G401 (cell line): ENCODE results near the gene PIK3R4. TPM values are rescaled to one million over a fixed set of nuclear protein-coding genes. Genes with fewer than 3 reads are reported as not detected.

Source experiments
- DNase-seq: peaks from one replicate; pipeline ENCODE4 v3.0.0-alpha.2; 2015; ENCODE audit warnings: low spot score
- in situ Hi-C: cut with HindIII; loops from 2 replicates; pipeline ENCODE4 v1.10.0; 2016; ENCODE audit warnings: low sequenced_read_pairs, mixed read lengths
- total RNA-seq: library from RNA; depleted of rRNA; stranded (reverse); fragments of >200 nt; shearing (Covaris generic); gene quantifications from 2 replicates; pipeline ENCODE4 v1.2.3, GENCODE V29; 2014

The PIK3R4 gene
- total RNA-seq, 1 experiment from 2014 or later, result 30.3 TPM

DNA sequence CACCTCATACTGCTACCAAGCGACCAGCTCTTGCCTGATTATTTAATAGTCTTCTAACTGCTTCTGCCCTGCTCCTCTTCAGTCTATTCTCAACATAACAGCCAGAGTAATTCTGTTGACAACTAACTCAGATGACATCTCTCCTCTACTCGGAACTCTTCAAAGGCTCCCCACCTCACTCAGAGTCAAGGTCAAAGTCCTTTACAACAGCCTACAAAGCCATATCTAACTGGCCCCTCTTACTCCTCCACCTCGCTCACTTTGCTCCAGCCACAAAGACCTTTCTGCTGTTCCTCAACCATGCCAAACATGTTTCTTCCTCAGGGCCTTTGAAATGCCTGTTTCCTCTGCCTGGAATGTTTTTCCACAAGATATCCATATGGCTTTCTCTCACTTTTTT lies 43.6 kb downstream of the PIK3R4 start:
- in situ Hi-C loops, result no loop called here
- no peak for DNase-seq

DNA sequence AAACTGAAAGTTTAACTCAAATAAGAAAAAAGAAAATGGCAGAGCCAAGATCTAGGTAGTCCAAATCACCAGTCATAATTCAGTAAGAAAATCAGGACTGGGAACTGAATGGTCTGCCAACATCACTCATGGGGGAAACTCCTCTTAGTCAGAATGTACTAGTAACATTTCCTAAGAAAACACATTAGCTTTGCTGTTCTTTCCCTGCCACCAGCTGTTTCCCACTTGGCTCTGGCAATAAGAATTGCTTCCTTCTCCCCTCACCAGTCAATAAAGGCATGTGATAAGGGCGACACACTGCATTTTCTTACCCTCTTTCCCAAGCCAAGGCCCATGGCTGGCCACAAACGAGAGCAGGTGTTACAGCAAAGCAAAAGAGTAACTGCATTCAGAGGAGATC lies 46.1 kb downstream of the PIK3R4 start:
- in situ Hi-C loops, result no loop called here
- no peak for DNase-seq

DNA sequence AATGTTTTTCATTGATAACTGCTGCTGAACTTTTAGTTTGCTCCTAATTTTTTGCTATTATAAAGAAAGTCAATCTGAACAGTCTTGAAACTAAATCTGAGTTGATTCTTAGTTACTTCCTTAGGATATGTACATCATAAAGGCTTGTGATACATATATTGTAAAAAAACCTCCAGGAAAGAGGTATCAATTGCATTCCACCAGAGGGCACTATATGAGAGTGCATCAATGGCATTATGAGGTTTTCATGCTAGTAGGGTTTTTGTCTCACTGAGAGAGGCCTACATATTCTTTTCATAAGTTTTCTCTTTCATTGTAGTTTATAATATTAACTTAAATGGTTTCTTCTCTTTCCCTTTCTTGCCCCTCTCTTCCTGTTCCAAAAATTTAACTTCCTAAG lies 46.9 kb downstream of the PIK3R4 start:
- peak; percentile 3 for DNase-seq
- in situ Hi-C loops, result no loop called here

DNA sequence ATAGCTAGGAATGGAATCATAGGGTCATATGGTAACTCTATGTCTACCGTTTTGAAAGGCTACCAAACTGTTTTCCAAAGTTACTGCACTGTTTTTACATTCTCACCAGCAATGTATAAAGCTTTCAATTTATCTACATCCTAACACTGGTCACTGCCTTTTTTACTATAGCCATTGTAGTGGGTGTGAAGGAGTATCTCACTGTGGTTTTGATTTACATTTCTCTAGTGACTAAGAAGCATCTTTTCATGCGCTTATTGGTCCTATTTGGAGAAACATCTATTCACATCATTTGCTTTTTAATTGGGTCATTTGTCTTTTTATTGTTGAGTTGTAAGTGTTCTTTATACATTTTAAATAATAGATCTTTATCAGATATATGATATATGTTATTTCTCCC lies 53.3 kb downstream of the PIK3R4 start:
- in situ Hi-C loops, result no loop called here
- DNase-seq, result no peak

DNA sequence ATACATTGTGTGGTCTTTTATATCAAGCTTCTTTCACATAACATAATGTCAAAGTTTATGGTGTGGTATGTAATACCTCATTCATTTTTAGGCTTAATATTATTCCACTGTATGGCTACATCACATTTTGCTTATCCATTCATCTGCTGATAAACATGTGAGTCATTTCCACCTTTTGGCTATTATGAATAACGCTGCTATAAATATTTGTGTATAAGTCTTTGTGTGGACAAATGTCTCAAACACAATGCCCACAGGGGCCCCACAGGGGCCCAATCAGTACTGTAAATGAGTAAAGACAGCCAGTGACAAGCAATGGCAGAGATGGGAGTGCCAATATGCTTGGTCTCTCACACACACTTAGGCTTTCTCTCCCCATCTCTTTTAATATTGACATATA lies 54.2 kb downstream of the PIK3R4 start:
- in situ Hi-C loops, result no loop called here

DNA sequence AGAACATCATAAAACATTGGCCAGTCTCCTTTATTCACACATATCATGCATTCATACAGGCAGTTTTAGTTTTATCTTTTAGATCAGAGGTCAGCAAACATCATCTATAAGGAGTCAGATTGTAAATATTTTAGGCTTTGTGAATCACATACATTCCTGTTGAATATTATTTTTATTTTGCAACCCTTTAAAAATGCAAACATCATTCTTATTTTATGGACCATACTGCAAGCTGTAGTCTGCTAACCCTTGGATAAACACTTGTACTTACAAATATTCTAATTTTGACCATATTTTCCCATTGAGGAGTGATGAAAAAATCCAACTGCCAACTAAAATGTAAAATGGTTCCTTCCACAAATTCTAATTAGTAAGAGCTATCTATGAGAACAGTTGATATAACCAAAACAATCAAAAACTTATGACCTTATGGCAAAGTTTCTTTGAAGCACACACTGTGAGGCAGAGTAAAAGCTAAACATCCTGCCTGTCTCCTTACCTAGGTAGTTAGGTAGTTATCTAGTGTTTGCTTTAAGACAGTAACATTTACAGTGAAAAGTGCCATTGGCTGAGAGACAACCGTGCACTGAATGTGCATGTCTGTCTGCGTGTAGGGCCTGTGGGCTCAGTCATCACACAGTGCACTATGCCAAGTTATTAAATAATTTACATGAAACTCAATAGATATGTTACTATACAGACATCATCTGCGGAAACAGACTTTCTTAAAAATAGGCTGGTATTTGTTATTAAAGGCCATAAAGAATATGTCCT lies 57.7 kb downstream of the PIK3R4 start:
- in situ Hi-C loops, result no loop called here
- no peak for DNase-seq

More for the DNA sequence above, 54.2 kb downstream of the PIK3R4 start:
- DNase-seq, result no peak

DNA sequence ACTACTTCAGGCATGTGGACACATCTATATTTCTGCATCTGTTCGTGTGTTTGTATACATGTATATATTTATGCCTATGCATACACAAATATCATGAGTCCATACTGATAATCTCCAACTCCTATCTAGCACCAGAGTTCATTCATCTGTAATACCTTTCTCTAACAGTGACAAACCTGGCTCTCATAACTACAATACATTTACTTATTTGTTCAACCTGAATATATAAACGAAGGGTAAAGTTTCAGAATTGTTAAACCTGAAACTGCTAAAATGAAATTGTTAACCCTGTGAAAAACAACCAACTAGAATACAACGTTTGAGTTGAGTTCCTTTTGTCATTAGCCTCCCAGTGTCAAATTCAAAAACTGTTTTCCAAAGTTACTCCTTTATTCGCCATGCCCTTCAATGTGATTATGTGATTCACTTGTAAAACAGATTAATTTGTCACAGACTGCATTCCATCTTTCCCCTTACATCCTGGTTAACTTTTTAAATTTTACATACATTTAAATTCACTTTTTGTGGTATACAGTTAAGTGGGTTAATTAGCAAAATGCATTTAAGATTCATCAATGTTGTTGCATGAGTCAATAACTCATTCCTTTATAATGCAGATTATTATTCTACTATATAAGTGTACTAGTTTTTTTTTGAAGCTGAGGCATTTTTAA lies 58.5 kb downstream of the PIK3R4 start:
- in situ Hi-C loops, result no loop called here
- DNase-seq, result no peak

DNA sequence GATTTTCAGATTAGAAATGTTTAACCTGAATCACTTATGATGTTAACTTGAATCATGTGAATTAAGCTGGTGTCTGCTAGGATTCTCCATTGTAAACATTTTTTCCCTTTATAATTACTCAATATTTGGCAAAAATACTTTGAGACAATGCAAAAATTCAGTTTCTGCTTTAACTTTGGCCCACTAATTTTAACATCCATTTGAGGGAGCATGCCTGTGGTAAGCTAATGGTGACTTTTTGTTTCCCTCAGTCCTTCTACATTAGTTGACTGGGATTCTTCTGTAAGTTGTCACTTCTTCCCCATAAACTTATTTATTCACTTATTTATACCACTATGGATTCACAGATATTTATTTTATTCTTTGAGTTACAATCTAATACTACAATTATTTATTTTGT lies 59.3 kb downstream of the PIK3R4 start:
- DNase-seq, result no peak
- in situ Hi-C loops, result no loop called here

DNA sequence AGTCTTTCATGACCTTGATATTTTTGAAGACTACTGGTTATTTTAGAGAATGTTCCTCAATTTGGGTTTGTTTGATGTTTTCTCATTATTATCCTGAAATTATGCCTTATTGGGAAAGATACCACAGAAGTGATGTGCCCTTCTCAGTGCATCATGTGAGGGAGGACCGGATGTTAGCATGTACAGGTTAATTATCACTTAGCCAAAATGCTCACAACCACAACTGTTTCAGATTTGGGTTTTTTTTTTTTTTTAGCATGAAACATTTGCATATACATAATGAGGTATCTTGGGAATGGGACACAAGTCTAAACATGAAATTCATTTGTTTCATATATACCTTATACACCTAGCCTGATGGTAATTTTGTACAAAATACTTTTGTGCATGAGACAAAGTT lies 59.8 kb downstream of the PIK3R4 start:
- in situ Hi-C loops, result no loop called here
- no peak for DNase-seq

DNA sequence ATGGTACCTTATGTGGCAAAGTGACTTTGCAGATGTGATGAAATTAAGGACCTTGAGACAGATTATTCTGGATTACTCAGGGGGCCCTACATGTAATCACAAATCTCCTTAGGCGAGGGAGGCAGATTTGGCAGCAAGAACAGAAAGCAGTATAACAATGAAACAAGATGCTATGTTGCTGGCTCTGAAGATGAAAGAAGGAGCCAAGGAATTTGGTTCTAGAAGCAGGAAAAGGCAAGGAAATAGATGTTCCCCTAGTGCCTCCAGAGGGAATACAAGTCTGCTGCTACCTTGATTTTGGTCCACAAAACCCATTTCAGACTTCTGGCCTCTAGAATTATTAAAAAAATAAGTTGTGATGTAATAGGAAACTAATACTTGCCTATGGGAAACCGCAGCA lies 64.5 kb downstream of the PIK3R4 start:
- no peak for DNase-seq
- in situ Hi-C loops, result no loop called here

DNA sequence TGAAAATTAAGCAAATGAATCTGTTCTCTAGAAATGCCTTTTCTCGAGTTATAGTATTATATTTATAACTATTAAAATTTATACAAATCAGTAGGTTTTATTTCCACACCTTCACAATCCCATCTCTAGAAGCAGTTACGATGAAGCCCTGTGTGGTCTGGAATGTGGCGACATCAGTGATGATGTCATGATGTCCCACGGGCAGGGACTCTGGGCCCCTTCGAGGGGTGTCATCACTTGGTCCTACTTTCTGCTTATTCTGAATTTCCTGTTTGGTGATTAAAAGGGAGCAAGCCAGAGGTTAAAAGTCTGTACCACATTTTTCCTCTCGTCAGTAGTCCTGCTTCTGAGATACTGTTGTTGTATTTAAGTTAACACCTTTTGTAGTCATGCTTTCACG lies 67.4 kb downstream of the PIK3R4 start:
- in situ Hi-C loops, result no loop called here
- DNase-seq, result no peak

DNA sequence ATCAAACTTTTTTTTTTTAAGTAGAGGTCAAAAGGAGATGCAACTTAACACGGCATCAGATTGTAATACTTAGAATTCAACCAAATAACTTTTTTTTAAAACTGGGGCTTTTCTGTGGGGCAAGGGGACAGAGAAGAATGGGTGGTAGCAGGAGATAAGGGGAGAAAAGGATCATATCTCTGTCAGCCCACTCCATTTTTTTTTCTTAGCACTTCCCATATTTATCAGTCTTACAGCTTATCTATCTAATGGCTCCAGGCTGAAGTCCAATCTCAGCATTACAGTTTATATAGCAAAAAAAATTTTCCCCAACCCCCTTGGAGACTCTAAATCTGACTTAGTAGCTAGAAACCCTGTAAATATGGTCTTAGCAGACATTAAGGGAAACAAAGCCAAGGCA lies 69.3 kb downstream of the PIK3R4 start:
- no peak for DNase-seq
- in situ Hi-C loops, result no loop called here

DNA sequence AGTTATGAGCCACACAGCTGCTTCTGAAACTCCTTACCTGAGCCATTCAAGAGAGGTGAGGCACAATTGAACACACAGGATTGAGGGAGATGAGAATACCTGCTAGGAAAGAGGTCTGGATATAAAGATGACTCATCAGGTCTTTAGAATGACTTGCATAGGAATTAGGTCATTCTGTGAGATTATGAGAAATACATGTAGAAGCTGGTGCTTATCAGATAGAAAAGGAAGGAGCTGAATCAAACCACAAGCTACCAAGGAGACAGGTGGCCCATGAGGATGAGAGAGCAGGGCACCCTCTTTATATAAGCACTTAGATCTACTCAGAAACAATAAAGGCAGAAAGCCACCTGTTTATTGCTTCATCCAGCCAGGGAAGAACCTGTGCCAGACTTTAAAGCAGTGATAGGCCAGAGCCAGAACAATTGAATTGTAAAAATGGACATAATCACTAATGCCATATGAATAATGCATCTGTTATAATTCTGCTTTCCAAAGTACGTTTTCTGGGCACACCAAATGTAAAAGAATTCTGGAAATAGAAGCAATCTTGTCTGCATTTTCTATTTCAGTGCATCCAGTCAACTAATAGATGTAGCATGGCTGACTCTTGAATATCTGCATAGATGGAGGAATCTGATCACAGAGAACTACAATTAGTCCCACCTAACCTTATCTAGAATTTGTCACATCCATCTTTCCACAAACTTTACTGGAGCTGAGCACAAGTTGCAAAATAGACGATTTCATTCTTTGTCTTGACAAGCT lies 74.9 kb downstream of the PIK3R4 start:
- no peak for DNase-seq
- in situ Hi-C loops, result no loop called here

DNA sequence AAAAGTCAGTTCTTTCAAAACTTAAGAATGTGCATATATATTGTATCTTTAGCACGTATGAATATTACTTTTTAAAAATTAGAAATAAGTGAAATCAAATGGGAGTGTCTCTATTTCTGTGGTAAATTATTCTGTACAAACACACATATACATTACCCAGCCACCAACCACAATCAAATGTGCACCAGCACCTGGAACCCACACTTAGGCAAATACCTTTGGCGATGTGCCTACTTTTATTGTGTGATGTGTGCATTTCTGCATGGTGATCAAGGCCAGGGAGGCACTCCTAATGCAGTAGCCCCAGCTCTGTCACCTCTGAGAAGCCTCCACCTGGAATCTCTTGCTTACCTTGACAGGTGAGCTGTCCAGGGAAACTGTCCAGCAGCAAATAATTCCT lies 76.9 kb downstream of the PIK3R4 start:
- in situ Hi-C loops, result no loop called here
- DNase-seq, result no peak

DNA sequence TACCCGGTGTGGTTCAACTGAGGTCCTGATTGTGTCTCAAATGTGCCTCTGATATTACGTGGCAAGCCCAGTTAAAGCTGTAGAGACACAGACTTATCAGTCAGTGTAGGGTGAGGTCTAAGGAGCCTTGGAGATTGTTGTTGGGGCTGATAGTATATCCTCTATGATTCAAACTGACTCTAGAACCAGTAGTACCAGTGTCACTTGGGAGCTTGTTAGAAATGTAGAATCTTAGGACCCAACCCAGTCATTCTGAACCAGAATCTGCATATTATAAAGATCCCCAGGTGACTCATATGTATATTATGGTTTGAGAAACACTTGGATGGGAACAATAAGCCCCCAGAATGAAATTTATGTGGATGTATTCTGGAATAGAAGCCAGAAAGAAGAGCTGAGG lies 83.5 kb downstream of the PIK3R4 start:
- no peak for DNase-seq
- in situ Hi-C loops, result no loop called here

DNA sequence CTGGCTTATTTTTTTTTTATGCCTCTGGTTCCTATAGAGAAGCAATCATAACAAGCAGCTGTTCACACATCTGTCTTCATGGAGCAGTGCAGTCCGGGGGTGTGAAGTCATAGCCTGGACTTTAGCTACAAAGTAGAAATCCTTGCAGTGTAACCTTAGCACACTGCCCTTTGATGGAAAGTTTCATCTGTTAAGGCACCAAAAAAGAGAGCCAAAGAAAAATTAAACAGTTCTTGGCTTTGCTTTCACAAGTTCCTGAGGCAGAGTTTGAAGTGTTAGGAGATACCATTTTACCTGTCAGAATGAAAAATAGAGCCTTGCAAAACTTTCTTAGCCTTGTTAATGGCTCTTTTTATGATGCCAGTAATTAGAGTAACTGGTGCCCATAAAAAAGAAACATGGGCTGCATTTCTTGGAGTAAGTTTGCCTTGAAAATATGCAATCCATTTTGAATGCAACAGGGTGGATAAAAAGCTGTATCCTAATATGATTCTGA lies 84.1 kb downstream of the PIK3R4 start:
- in situ Hi-C loops, result no loop called here
- DNase-seq, result no peak

DNA sequence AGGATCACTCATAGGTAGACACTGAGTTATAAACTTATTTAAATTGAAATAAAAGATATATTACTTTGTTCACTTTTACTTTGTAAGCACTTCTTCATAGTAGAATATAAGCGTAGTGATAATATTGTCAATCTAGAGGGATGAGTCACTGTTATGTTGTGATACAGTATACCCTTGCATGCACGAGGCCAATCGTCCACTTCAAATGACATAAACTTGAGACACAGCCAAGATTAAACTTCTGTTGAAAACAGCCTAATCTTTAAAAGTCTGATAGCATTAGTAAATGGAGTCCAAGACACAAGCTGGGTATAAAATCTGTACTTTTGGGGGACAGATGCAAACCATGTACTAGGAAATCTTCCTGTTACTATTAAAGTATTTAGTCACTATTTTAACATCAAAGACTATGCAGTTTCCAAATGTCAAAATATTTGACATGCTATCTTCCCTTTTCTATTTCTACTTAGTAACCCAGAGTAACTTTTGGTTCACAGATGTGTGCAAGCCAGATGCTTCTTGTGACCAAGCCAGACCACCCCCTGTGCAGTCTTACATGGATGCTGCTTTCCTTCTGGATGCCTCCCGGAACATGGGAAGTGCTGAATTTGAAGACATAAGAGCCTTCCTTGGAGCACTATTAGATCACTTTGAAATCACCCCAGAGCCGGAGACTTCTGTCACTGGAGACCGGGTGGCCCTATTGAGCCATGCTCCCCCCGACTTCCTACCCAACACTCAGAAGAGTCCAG lies 85.3 kb downstream of the PIK3R4 start:
- in situ Hi-C loops, result no loop called here
- no peak for DNase-seq

DNA sequence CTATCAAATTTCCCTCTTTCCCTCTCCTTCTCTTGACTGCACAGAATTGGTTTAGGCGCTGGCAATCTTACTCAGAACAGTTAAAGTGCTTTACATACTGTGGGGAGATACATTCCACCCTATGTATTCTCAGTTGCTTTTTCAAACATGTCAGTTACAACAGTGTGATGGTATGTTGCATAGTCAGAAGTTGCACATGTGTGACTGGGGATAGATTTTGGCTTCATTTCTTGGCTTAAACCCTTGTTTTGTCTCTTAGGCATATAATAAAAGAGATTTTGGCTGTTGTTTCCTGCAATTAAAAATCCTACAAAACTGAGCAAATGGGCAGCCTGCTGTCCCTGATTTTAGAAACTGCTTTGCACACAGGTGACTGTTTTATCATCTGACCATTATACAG lies 86.7 kb downstream of the PIK3R4 start:
- DNase-seq, result no peak
- in situ Hi-C loops, result no loop called here

DNA sequence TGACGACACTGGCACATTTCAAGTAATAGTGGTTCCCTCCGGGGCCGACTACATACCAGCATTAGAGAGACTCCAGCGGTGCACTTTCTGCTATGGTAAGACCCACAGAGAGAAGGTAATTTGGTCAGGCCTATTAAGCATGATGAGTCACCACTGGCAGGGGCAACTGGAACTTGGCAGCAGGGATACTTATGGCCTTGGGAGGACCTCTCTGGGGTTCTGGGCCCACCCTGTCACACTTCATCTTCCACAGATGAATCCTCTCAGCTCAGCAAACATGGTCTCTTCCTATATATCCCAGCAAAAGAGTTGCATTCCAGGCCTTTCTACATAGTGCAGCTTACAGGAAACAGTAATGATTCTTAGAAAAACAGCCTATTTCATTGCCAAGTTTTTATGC lies 88.0 kb downstream of the PIK3R4 start:
- in situ Hi-C loops, result no loop called here
- no peak for DNase-seq
